Fibroblast of the aortic adventitia (primary cell): ENCODE measurements around the gene KCNJ15. TPM values are rescaled to one million over a fixed set of nuclear protein-coding genes. Genes with fewer than 3 reads are reported as not detected.
A peak's percentile ranks its signal among the peaks of the same experiment; 100 is the strongest.

Source experiments
- DNase-seq: peaks from one replicate; pipeline ENCODE4 v3.0.0-alpha.2; 2010; ENCODE audit warnings: low read depth
- H3K4me3 ChIP-seq: 2 replicates; pipeline ENCODE4 v1.5.1; 2011; ENCODE audit warnings: low read depth, mild to moderate bottlenecking, control low read depth, low read length, moderate library complexity
- CTCF ChIP-seq: IDR thresholded peaks from 2 replicates; pipeline ENCODE4 v1.5.1; 2011; ENCODE audit warnings: mild to moderate bottlenecking, low read length, control low read depth, inconsistent platforms; ENCODE audit not compliant: insufficient read depth
- total RNA-seq: library from RNA; depleted of rRNA; stranded (reverse); fragments of >200 nt; gene quantifications from 2 replicates; pipeline ENCODE4 v1.2.3, GENCODE V29; 2012; ENCODE audit warnings: low replicate concordance

Gene KCNJ15
- total RNA-seq, 1 donor = 0.36 TPM

- no peak overlapping the region for H3K4me3 ChIP-seq
- TF ChIP-seq CTCF = no peak
- peak; percentile 74 for DNase-seq
Measured at GRCh38 chr21:38321568-38321967, 64.8 kb downstream of the KCNJ15 start.

GRCh38 chr21:38322311-38322950 is 65.6 kb downstream of the KCNJ15 start:
- no peak overlapping the region for H3K4me3 ChIP-seq
- no peak for DNase-seq
- no peak for TF ChIP-seq CTCF

- TF ChIP-seq CTCF = no peak
- H3K4me3 ChIP-seq = no peak overlapping the region
- DNase-seq = peak; percentile 91
Measured at GRCh38 chr21:38323721-38324531, 67.1 kb downstream of the KCNJ15 start.

GRCh38 chr21:38325216-38325615 is 68.4 kb downstream of the KCNJ15 start:
- H3K4me3 ChIP-seq = no peak overlapping the region
- DNase-seq = no peak
- no peak for TF ChIP-seq CTCF

GRCh38 chr21:38325731-38326420 is 69.1 kb downstream of the KCNJ15 start:
- DNase-seq = no peak
- no peak overlapping the region for H3K4me3 ChIP-seq
- no peak for TF ChIP-seq CTCF

GRCh38 chr21:38326429-38326828 is 69.6 kb downstream of the KCNJ15 start:
- TF ChIP-seq CTCF = no peak
- H3K4me3 ChIP-seq = no peak overlapping the region
- DNase-seq = no peak
